K562 (cell line): Measurements from ENCODE around the gene FUT2. TPM values are rescaled to one million over a fixed set of nuclear protein-coding genes. Genes with fewer than 3 reads are reported as not detected.
A peak's percentile ranks its signal among the peaks of the same experiment; 100 is the strongest.

Source experiments
- ARID1B ChIP-seq: fragments of 450-650 bp; IDR thresholded peaks from 2 replicates; pipeline ENCODE4 v1.6.1; 2016; ENCODE audit warnings: antibody characterized with exemption, mild to moderate bottlenecking, inconsistent platforms
- ESRRA ChIP-seq: fragments of 450-650 bp; IDR thresholded peaks from 2 replicates; pipeline ENCODE4 v1.6.1; 2014; ENCODE audit warnings: low read depth, mild to moderate bottlenecking, moderate library complexity, borderline replicate concordance
- FOSL1 ChIP-seq: fragments of 200-800 bp; sonication (Bioruptor generic); conservative IDR thresholded peaks from 2 replicates; pipeline ENCODE4 v1.6.1; 2016; ENCODE audit warnings: missing genetic modification characterization, missing compliant biosample characterization
- HES1 ChIP-seq: fragments of 450-650 bp; IDR thresholded peaks from 2 replicates; pipeline ENCODE4 v1.6.1; 2016; ENCODE audit warnings: low read depth, mild to moderate bottlenecking, moderate library complexity
- HMG20B ChIP-seq: fragments of 250-450 bp; sonication (Bioruptor Pico); IDR thresholded peaks from 2 replicates; pipeline ENCODE4 v1.5.0; 2021; ENCODE audit warnings: mild to moderate bottlenecking
- KDM1A ChIP-seq, 2 experiments: fragments of 450-650 bp; IDR thresholded peaks; 2 replicates each; pipeline ENCODE4 v1.6.1; 2016; ENCODE audit warnings: mild to moderate bottlenecking in 2 of 2
- KLF13 ChIP-seq: fragments of 450-650 bp; IDR thresholded peaks from 2 replicates; pipeline ENCODE4 v1.6.1; 2016; ENCODE audit warnings: missing genetic modification characterization, low read depth, mild to moderate bottlenecking, missing compliant biosample characterization, moderate library complexity, borderline replicate concordance
- L3MBTL2 ChIP-seq: fragments of 450-650 bp; IDR thresholded peaks from 2 replicates; pipeline ENCODE4 v1.6.1; 2016; ENCODE audit warnings: mild to moderate bottlenecking, moderate library complexity
- MAX ChIP-seq: sonication (generic); formaldehyde crosslinking; IDR thresholded peaks from 2 replicates; pipeline ENCODE4 v1.9.0; 2022; ENCODE audit warnings: mild to moderate bottlenecking, missing genetic modification reagents
- MAZ ChIP-seq, 2 experiments: fragments of 450-650 bp in 1 of 2; sonication (generic) in 1 of 2; formaldehyde crosslinking; IDR thresholded peaks in 1 of 2; conservative IDR thresholded peaks in 1 of 2; 2 replicates each; pipeline versions ENCODE4 v1.4.0 to v1.5.0; 2020; ENCODE audit warnings: mild to moderate bottlenecking in 1 of 2, missing genetic modification reagents in 1 of 2
- MLLT1 ChIP-seq, 2 experiments: fragments of 450-650 bp; IDR thresholded peaks; 2 replicates each; pipeline ENCODE4 v1.6.1; 2016
- RBBP5 ChIP-seq: fragments of 200-600 bp; sonication (generic); IDR thresholded peaks from 2 replicates; pipeline ENCODE4 v1.6.1; 2012; ENCODE audit warnings: borderline replicate concordance, mild to moderate bottlenecking, low read length, control low read depth, inconsistent platforms; ENCODE audit not compliant: insufficient read depth, poor library complexity, severe bottlenecking
- RNF2 ChIP-seq: sonication (generic); IDR thresholded peaks from 2 replicates; pipeline ENCODE4 v1.6.1; 2016
- RNF219 ChIP-seq: fragments of 250-450 bp; sonication (Bioruptor Pico); IDR thresholded peaks from 2 replicates; pipeline ENCODE4 v1.5.0; 2022; ENCODE audit warnings: mild to moderate bottlenecking
- SMARCE1 ChIP-seq: fragments of 450-650 bp; IDR thresholded peaks from 2 replicates; pipeline ENCODE4 v1.7.1; 2016; ENCODE audit warnings: mild to moderate bottlenecking
- TFAP4 ChIP-seq: sonication (generic); formaldehyde crosslinking; IDR thresholded peaks from 2 replicates; pipeline ENCODE4 v1.8.0; 2022; ENCODE audit warnings: missing genetic modification reagents, mild to moderate bottlenecking, moderate library complexity, borderline replicate concordance
- ZNF639 ChIP-seq, 2 experiments: fragments of 200-800 bp in 1 of 2; sonication (Bioruptor generic) in 1 of 2; sonication (generic) in 1 of 2; formaldehyde crosslinking in 1 of 2; IDR thresholded peaks in 1 of 2; conservative IDR thresholded peaks in 1 of 2; 2 replicates each; pipeline versions ENCODE4 v1.5.0 to v1.6.1; 2016 to 2020; ENCODE audit warnings: missing compliant biosample characterization in 1 of 2, missing genetic modification characterization in 1 of 2, missing genetic modification reagents in 1 of 2
- polyA plus RNA-seq, 8 experiments: library from polyadenylated mRNA; depleted of rRNA in 4 of 8; stranded (reverse) in 5 of 8; unstranded in 3 of 8; fragments of >200 nt; fragmentation: Nextera tagmentation in 2 of 8; fragmentation: Illumina TruSeq in 1 of 8; extraction: Ambion mirVana in 2 of 8; extraction: Trizol in 1 of 8; gene quantifications; 2 replicates each; pipeline versions ENCODE4 v1.2.1 to v1.2.3, GENCODE V29; 2011 to 2014; ENCODE audit warnings: inconsistent platforms in 1 of 8, missing spikeins in 1 of 8
- total RNA-seq, 7 experiments: library from RNA; depleted of rRNA in 6 of 7; stranded (reverse); fragments of >200 nt in 6 of 7; fragmentation: Illumina TruSeq in 2 of 7; extraction: Trizol in 2 of 7; gene quantifications; 2 replicates each; pipeline versions ENCODE4 v1.2.1 to v1.2.3, GENCODE V29; 2011 to 2021; ENCODE audit warnings: low replicate concordance in 1 of 7

The FUT2 gene
- total and polyA plus RNA-seq, 9 of the 15 experiments (the other 6 are each of a cell fraction or from before 2014, with no cell fraction given): 0.03 to 0.04 TPM; not detected in 7

- peak in 1 of 2 experiments; percentile 53; a peak in 1 of 4 replicates for TF ChIP-seq MAZ (CRISPR knock-in tag; conservative IDR thresholded peaks at IDR 0.05 in 1 of 2, IDR thresholded peaks at IDR 0.05 in 1 of 2)
- no peak for TF ChIP-seq HMG20B (CRISPR knock-in tag)
- TF ChIP-seq KDM1A (IDR thresholded peaks at IDR 0.05): peak; percentile 66 to 68
- peak; percentile 44; the same call in 1 of the 2 replicates for TF ChIP-seq ARID1B
- peak in 1 of 2 experiments; percentile 58; a peak in 1 of 4 replicates for TF ChIP-seq ZNF639 (CRISPR knock-in tag; conservative IDR thresholded peaks at IDR 0.05 in 1 of 2, IDR thresholded peaks at IDR 0.05 in 1 of 2)
- peak; percentile 97 for TF ChIP-seq TFAP4 (CRISPR knock-in tag)
- TF ChIP-seq HES1: peak; percentile 82
- TF ChIP-seq MLLT1 (IDR thresholded peaks at IDR 0.05): peak in 1 of 2 experiments; percentile 94; a peak in 2 of 4 replicates
- peak; percentile 63; the same call in 1 of the 2 replicates for TF ChIP-seq MAX (CRISPR knock-in tag)
- TF ChIP-seq SMARCE1: peak; percentile 51; the same call in 1 of the 2 replicates
- TF ChIP-seq KLF13 (tag): no peak
- peak; percentile 71; the same call in 1 of the 2 replicates for TF ChIP-seq RNF2
- peak; percentile 86 for TF ChIP-seq FOSL1 (tag)
- peak; percentile 85; the same call in 1 of the 2 replicates for TF ChIP-seq ESRRA
- TF ChIP-seq RNF219 (CRISPR knock-in tag): no peak
- TF ChIP-seq RBBP5: peak; percentile 38
- TF ChIP-seq L3MBTL2: peak; percentile 61
Observed at GRCh38 chr19:48681127-48681470, 14.7 kb upstream of the FUT2 start (continued).
